GM12878 (cell line): ENCODE results near the gene BLOC1S5. TPM values are rescaled to one million over a fixed set of nuclear protein-coding genes. Genes with fewer than 3 reads are reported as not detected.

ENCODE experiments used
- ATAC-seq: fragments of 200-7000 bp; cut with Tn5 transposase; 3 replicates; pipeline ENCODE4 v1.9.1; 2020; ENCODE audit warnings: mild to moderate bottlenecking, moderate library complexity
- BruUV-seq: library from RNA; stranded (reverse); fragments of 400-500 nt; replicated peaks from 2 replicates; lab custom pipeline; 2021; lab: Mats Ljungman, UMichigan
- CTCF ChIA-PET: fragments of 300-600 bp; sonication (Branson Sonifier 250); formaldehyde crosslinking; extraction: SDS; loops from one replicate; lab custom pipeline; 2021; ENCODE audit warnings: inconsistent platforms; lab: Yijun Ruan, JAX
- POLR2A ChIA-PET: fragments of 350-600 bp; formaldehyde crosslinking; extraction: SDS; loops from one replicate; lab custom pipeline; 2021; ENCODE audit warnings: inconsistent platforms; lab: Charles Lee
- RAD21 ChIA-PET: fragments of 300-600 bp; sonication (Branson Sonifier 250); formaldehyde crosslinking; loops from one replicate; lab custom pipeline; 2023; ENCODE audit warnings: antibody characterized with exemption; ENCODE audit not compliant: unreplicated experiment; lab: Charles Lee
- SMC1A ChIA-PET: fragments of 300-600 bp; sonication (Branson Sonifier 250); formaldehyde crosslinking; loops from one replicate; lab custom pipeline; 2023; ENCODE audit not compliant: unreplicated experiment, uncharacterized antibody; lab: Charles Lee
- DNase-seq: peaks from one replicate; pipeline ENCODE4 v3.0.0-alpha.2; 2011; ENCODE audit warnings: low read depth, low spot score
- FAIRE-seq: peaks from 3 replicates; lab custom pipeline; 2011; peaks lifted over from hg19 to GRCh38; lab: Jason Lieb, UNC
- H2AFZ ChIP-seq: 2 replicates; pipeline ENCODE4 v1.6.0; 2011; ENCODE audit warnings: low read depth, low read length, control low read depth; ENCODE audit not compliant: control insufficient read depth
- H3K27ac ChIP-seq: 2 replicates; pipeline ENCODE4 v1.5.1; 2011; ENCODE audit warnings: control low read depth; ENCODE audit not compliant: control insufficient read depth, insufficient read depth
- H3K27me3 ChIP-seq, 2 experiments: replicated peaks in 1 of 2; 2 replicates each; pipeline versions ENCODE4 v1.6.0 to v1.6.1; 2011; ENCODE audit warnings: low read length in 1 of 2; ENCODE audit not compliant: control insufficient read depth in 2 of 2, insufficient read depth in 2 of 2
- H3K36me3 ChIP-seq, 2 experiments: 2 replicates each; pipeline ENCODE4 v1.5.1; 2011; ENCODE audit warnings: low read length in 1 of 2; ENCODE audit not compliant: control insufficient read depth in 2 of 2, insufficient read depth in 2 of 2
- H3K4me1 ChIP-seq: 2 replicates; pipeline ENCODE4 v1.6.1; 2011; ENCODE audit warnings: mild to moderate bottlenecking, low read length, moderate library complexity, mixed read lengths; ENCODE audit not compliant: control insufficient read depth, insufficient read depth
- H3K4me2 ChIP-seq: 2 replicates; pipeline ENCODE4 v1.6.0; 2011; ENCODE audit warnings: control low read depth; ENCODE audit not compliant: control insufficient read depth, insufficient read depth
- H3K4me3 ChIP-seq: fragments of 200-600 bp; sonication (generic); 2 replicates; pipeline ENCODE4 v1.5.1; 2016
- H3K79me2 ChIP-seq: 2 replicates; pipeline ENCODE4 v1.6.0; 2011; ENCODE audit warnings: low read length; ENCODE audit not compliant: control insufficient read depth, insufficient read depth
- H3K9ac ChIP-seq: 2 replicates; pipeline ENCODE4 v1.8.0; 2011; ENCODE audit warnings: low read length, control low read depth, mixed read lengths; ENCODE audit not compliant: control insufficient read depth, insufficient read depth
- H3K9me3 ChIP-seq: replicated peaks from 3 replicates; pipeline ENCODE4 v1.5.1; 2011; ENCODE audit warnings: mild to moderate bottlenecking, low read length; ENCODE audit not compliant: control insufficient read depth, insufficient read depth
- H4K20me1 ChIP-seq: 2 replicates; pipeline ENCODE4 v1.6.0; 2011; ENCODE audit not compliant: control insufficient read depth, insufficient read depth
- BHLHE40 ChIP-seq, 2 experiments: fragments of 450-650 bp in 1 of 2; IDR thresholded peaks; 2 replicates each; pipeline ENCODE4 v1.6.1; 2011 to 2017; ENCODE audit warnings: low read depth in 2 of 2, borderline replicate concordance in 1 of 2, improper control_type of control experiment in 1 of 2, low read length in 1 of 2, mild to moderate bottlenecking in 1 of 2
- CHD1 ChIP-seq: IDR thresholded peaks from 2 replicates; pipeline ENCODE4 v1.6.1; 2012; ENCODE audit warnings: low read depth, low read length, improper control_type of control experiment
- GATAD2B ChIP-seq: fragments of 450-650 bp; conservative IDR thresholded peaks from 2 replicates; pipeline ENCODE4 v1.6.1; 2017; ENCODE audit warnings: low read depth, mild to moderate bottlenecking, moderate library complexity
- IRF4 ChIP-seq: IDR thresholded peaks from 2 replicates; pipeline ENCODE4 v1.6.1; 2011; ENCODE audit warnings: low read depth, low read length
- MTA2 ChIP-seq: fragments of 450-650 bp; IDR thresholded peaks from 2 replicates; pipeline ENCODE4 v1.6.1; 2016; ENCODE audit warnings: low read depth, mild to moderate bottlenecking, moderate library complexity
- MTA3 ChIP-seq: IDR thresholded peaks from 2 replicates; pipeline ENCODE4 v1.6.1; 2012; ENCODE audit warnings: low read length, inconsistent platforms, borderline replicate concordance
- NRF1 ChIP-seq: conservative IDR thresholded peaks from 2 replicates; pipeline ENCODE4 v1.6.1; 2011; ENCODE audit warnings: mild to moderate bottlenecking, low read depth, low read length, improper control_type of control experiment
- RBBP5 ChIP-seq: fragments of 200-600 bp; sonication (generic); conservative IDR thresholded peaks from 2 replicates; pipeline ENCODE4 v1.6.1; 2016
- RFX5 ChIP-seq: IDR thresholded peaks from 2 replicates; pipeline ENCODE4 v1.6.1; 2011; ENCODE audit warnings: low read depth, low read length, improper control_type of control experiment
- STAT1 ChIP-seq: fragments of 450-650 bp; conservative IDR thresholded peaks from 2 replicates; pipeline ENCODE4 v1.6.1; 2014; ENCODE audit warnings: antibody characterized with exemption, mild to moderate bottlenecking
- TBL1XR1 ChIP-seq: IDR thresholded peaks from 2 replicates; pipeline ENCODE4 v1.6.1; 2012; ENCODE audit warnings: low read depth, low read length, improper control_type of control experiment
- ZNF622 ChIP-seq: fragments of 450-650 bp; IDR thresholded peaks from 2 replicates; pipeline ENCODE4 v1.6.1; 2017; ENCODE audit warnings: mild to moderate bottlenecking, inconsistent platforms
- WGBS: methylation state at CpG from one replicate; pipeline ENCODE4 v1.1.6; 2016; ENCODE audit warnings: low lambda C conversion rate; ENCODE audit not compliant: insufficient replicate concordance, insufficient coverage; ENCODE audit errors: missing lambda C conversion rate; 5-methylcytosine and 5-hydroxymethylcytosine counted together
- in situ Hi-C: fragments of 300-500 bp; cut with MboI; formaldehyde crosslinking; loops from 9 replicates; pipeline ENCODE4 v1.14.3; 2018; ENCODE audit warnings: mixed read lengths
- intact Hi-C: fragments of 100-400 bp; cut with micrococcal nuclease; formaldehyde crosslinking; loops from one replicate; pipeline ENCODE4 v1.14.2; 2022; ENCODE audit not compliant: unreplicated experiment
- polyA plus RNA-seq, 11 experiments: library from polyadenylated mRNA; depleted of rRNA in 4 of 11; unstranded in 6 of 11; stranded (reverse) in 5 of 11; fragments of >200 nt; fragmentation: Nextera tagmentation in 4 of 11; fragmentation: Illumina TruSeq in 1 of 11; extraction: Ambion mirVana in 4 of 11; extraction: Trizol in 1 of 11; gene quantifications; 1 replicate in 1 of 11; 2 replicates in 10 of 11; pipeline versions ENCODE4 v1.2.1 to v1.2.3, GENCODE V29; 2011 to 2016; ENCODE audit warnings: inconsistent platforms in 2 of 11, missing spikeins in 2 of 11, low read depth in 1 of 11
- total RNA-seq, 4 experiments: library from RNA; depleted of rRNA in 3 of 4; stranded (reverse); fragments of >200 nt in 3 of 4; fragmentation: Illumina TruSeq in 1 of 4; extraction: Trizol in 1 of 4; gene quantifications; 2 replicates each; pipeline versions ENCODE4 v1.2.1 to v1.2.3, GENCODE V29; 2013 to 2021
- TF ChIP-seq, protein P1 (sequence below): IDR thresholded peaks from 2 replicates; pipeline ENCODE4 v1.6.1; 2012; ENCODE audit warnings: mild to moderate bottlenecking, low read depth, low read length
- TF ChIP-seq, protein P2 (sequence below): fragments of 150-350 bp; IDR thresholded peaks from 2 replicates; pipeline ENCODE4 v1.6.1; 2016; ENCODE audit warnings: low read depth, low read length
- TF ChIP-seq, protein P3 (sequence below): fragments of 450-650 bp; IDR thresholded peaks from 2 replicates; pipeline ENCODE4 v1.6.1; 2017; ENCODE audit warnings: borderline replicate concordance

The BLOC1S5 gene
- total and polyA plus RNA-seq, 10 of the 15 experiments (the other 5 are each of a cell fraction or from before 2014, with no cell fraction given): 4.3 to 22.2 (median 16.1) TPM

DNA sequence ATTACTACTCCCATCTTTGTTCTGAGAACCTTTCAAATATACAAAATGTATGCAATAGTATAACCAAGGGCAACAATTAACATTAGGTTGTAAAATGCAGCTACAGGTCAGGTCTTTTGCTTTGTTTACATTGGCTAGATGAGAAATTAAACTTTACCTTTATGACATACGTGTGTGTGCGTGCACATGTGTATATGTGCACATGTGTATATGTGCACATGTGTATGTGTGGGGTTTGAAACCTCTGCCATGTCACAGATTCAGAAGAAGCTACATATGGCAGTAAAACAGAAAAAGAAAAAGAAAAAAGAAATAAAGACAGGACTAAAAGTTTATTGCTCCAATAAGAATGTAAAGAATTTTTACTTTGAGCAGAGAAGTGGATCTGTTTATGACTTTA lies 40.6 kb downstream of the BLOC1S5 start (continued):
- TF ChIP-seq RBBP5 (no peak), TBL1XR1 (no peak)
- TF ChIP-seq, protein P1, sequence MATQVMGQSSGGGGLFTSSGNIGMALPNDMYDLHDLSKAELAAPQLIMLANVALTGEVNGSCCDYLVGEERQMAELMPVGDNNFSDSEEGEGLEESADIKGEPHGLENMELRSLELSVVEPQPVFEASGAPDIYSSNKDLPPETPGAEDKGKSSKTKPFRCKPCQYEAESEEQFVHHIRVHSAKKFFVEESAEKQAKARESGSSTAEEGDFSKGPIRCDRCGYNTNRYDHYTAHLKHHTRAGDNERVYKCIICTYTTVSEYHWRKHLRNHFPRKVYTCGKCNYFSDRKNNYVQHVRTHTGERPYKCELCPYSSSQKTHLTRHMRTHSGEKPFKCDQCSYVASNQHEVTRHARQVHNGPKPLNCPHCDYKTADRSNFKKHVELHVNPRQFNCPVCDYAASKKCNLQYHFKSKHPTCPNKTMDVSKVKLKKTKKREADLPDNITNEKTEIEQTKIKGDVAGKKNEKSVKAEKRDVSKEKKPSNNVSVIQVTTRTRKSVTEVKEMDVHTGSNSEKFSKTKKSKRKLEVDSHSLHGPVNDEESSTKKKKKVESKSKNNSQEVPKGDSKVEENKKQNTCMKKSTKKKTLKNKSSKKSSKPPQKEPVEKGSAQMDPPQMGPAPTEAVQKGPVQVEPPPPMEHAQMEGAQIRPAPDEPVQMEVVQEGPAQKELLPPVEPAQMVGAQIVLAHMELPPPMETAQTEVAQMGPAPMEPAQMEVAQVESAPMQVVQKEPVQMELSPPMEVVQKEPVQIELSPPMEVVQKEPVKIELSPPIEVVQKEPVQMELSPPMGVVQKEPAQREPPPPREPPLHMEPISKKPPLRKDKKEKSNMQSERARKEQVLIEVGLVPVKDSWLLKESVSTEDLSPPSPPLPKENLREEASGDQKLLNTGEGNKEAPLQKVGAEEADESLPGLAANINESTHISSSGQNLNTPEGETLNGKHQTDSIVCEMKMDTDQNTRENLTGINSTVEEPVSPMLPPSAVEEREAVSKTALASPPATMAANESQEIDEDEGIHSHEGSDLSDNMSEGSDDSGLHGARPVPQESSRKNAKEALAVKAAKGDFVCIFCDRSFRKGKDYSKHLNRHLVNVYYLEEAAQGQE: no peak

DNA sequence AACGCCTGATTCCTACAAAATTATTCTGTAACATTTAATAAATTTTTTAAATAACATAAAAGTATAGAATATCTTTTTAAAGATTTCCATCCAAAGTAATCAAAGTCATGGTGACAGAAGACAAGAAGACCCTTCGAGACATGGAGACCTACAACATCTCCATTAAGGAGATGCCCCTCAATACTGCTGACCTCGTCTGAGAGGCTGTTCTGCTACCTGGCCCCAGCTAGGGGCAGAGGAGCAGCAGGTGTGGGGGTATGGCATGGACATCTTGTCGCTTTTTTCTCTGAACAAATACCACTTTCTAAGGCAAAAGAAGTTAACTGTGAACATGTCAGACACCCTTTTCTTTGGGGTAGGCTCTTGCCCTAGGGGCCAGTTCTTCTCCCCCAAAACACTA lies 44.1 kb downstream of the BLOC1S5 start:
- ChIA-PET CTCF (no interaction called here), RAD21 (no interaction called here), POLR2A (no interaction called here), SMC1A (no interaction called here)
- ATAC-seq (no peak), DNase-seq (no peak), FAIRE-seq (no peak)
- Histone ChIP-seq H3K27me3 (no peaks in the 10 kb centered on the region), H3K4me3 (no peak overlapping the region), H3K79me2 (no peaks in the 10 kb centered on the region), H4K20me1 (no peaks in the 10 kb centered on the region), H3K9me3 (no peaks in the 10 kb centered on the region), H3K4me1 (no peaks in the 10 kb centered on the region), H2AFZ (no peak overlapping the region), H3K27ac (no peak overlapping the region), H3K4me2 (no peak overlapping the region), H3K36me3 (peaks cover 0 to 3% of the 10 kb centered on the region in 2 experiments; a peak in 1 of 4 replicates), H3K9ac (no peak overlapping the region)
- intact Hi-C loops: no loop called here
- BruUV-seq: no TSS peak
- 84% methylated on average over 4 of the region's 4 CpGs for WGBS
- in situ Hi-C loops: no loop called here
- TF ChIP-seq GATAD2B (no peak), MTA3 (no peak), CHD1 (no peak), BHLHE40 (IDR thresholded peaks at IDR 0.05; ENCODE audit: borderline replicate concordance in 1 of 2, low read depth in 2 of 2, low read length in 1 of 2) (no peak), NRF1 (no peak), IRF4 (no peak), ZNF622 (no peak), STAT1 (no peak), RFX5 (no peak), MTA2 (no peak)
- TF ChIP-seq, protein P2, sequence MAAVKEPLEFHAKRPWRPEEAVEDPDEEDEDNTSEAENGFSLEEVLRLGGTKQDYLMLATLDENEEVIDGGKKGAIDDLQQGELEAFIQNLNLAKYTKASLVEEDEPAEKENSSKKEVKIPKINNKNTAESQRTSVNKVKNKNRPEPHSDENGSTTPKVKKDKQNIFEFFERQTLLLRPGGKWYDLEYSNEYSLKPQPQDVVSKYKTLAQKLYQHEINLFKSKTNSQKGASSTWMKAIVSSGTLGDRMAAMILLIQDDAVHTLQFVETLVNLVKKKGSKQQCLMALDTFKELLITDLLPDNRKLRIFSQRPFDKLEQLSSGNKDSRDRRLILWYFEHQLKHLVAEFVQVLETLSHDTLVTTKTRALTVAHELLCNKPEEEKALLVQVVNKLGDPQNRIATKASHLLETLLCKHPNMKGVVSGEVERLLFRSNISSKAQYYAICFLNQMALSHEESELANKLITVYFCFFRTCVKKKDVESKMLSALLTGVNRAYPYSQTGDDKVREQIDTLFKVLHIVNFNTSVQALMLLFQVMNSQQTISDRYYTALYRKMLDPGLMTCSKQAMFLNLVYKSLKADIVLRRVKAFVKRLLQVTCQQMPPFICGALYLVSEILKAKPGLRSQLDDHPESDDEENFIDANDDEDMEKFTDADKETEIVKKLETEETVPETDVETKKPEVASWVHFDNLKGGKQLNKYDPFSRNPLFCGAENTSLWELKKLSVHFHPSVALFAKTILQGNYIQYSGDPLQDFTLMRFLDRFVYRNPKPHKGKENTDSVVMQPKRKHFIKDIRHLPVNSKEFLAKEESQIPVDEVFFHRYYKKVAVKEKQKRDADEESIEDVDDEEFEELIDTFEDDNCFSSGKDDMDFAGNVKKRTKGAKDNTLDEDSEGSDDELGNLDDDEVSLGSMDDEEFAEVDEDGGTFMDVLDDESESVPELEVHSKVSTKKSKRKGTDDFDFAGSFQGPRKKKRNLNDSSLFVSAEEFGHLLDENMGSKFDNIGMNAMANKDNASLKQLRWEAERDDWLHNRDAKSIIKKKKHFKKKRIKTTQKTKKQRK: no peak
- TF ChIP-seq, protein P3, sequence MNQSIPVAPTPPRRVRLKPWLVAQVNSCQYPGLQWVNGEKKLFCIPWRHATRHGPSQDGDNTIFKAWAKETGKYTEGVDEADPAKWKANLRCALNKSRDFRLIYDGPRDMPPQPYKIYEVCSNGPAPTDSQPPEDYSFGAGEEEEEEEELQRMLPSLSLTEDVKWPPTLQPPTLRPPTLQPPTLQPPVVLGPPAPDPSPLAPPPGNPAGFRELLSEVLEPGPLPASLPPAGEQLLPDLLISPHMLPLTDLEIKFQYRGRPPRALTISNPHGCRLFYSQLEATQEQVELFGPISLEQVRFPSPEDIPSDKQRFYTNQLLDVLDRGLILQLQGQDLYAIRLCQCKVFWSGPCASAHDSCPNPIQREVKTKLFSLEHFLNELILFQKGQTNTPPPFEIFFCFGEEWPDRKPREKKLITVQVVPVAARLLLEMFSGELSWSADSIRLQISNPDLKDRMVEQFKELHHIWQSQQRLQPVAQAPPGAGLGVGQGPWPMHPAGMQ: no peak
